CD4-positive, alpha-beta memory T cell (primary cell): ENCODE data around the gene SRSF3. TPM values are rescaled to one million over a fixed set of nuclear protein-coding genes. Genes with fewer than 3 reads are reported as not detected.
"Not testable (repeated sequence)": the region's sequence is repeated elsewhere in the genome, so short reads cannot be mapped to it uniquely, and the experiment has no call there.

Source experiments
- CTCF ChIA-PET: fragments of 350-600 bp; sonication (Branson Sonifier 250); formaldehyde crosslinking; loops from one replicate; lab custom pipeline; 2021; ENCODE audit warnings: inconsistent platforms; ENCODE audit not compliant: partially characterized antibody; lab: Charles Lee
- POLR2A ChIA-PET: fragments of 350-600 bp; sonication (Branson Sonifier 250); formaldehyde crosslinking; loops from one replicate; lab custom pipeline; 2021; ENCODE audit not compliant: partially characterized antibody; lab: Charles Lee
- DNase-seq, 5 donors: peaks; one replicate each; pipeline versions ENCODE4 v3.0.0 to v3.0.0-alpha.2; 2020 to 2022; ENCODE audit warnings: mixed read lengths in 1 of 5
- H3K27ac ChIP-seq: one replicate; pipeline ENCODE4 v1.7.0; 2013; ENCODE audit warnings: low read depth, low read length
- H3K27me3 ChIP-seq: 2 replicates; pipeline ENCODE4 v1.7.0; 2013; ENCODE audit warnings: mild to moderate bottlenecking, low read length, moderate library complexity; ENCODE audit not compliant: insufficient read depth
- H3K36me3 ChIP-seq: 2 replicates; pipeline ENCODE4 v1.7.0; 2013; ENCODE audit warnings: mild to moderate bottlenecking, low read length, moderate library complexity; ENCODE audit not compliant: insufficient read depth
- H3K4me1 ChIP-seq: 2 replicates; pipeline ENCODE4 v1.7.0; 2013; ENCODE audit warnings: mild to moderate bottlenecking, low read length, moderate library complexity; ENCODE audit not compliant: insufficient read depth
- H3K4me3 ChIP-seq, 2 donors: one replicate each; pipeline ENCODE4 v1.7.0; 2013; ENCODE audit warnings: low read length in 2 of 2, mild to moderate bottlenecking in 1 of 2
- H3K9me3 ChIP-seq, 2 donors: one replicate each; pipeline ENCODE4 v1.7.0; 2013; ENCODE audit warnings: low read length in 2 of 2, control low read depth in 1 of 2; ENCODE audit not compliant: control insufficient read depth in 1 of 2
- H3K27ac Mint-ChIP-seq, 7 donors: one replicate each; pipeline ENCODE4 v1.8.0; 2020 to 2021; ENCODE audit warnings: mixed read lengths in 7 of 7, mild to moderate bottlenecking in 6 of 7, inconsistent platforms in 3 of 7, moderate library complexity in 3 of 7
- H3K27me3 Mint-ChIP-seq, 2 donors: one replicate each; pipeline ENCODE4 v1.8.0; 2020 to 2021; ENCODE audit warnings: mixed read lengths in 2 of 2
- H3K36me3 Mint-ChIP-seq, 2 donors: one replicate each; pipeline ENCODE4 v1.8.0; 2020 to 2021; ENCODE audit warnings: mixed read lengths in 2 of 2, inconsistent platforms in 1 of 2, mild to moderate bottlenecking in 1 of 2
- H3K4me1 Mint-ChIP-seq, 4 donors: one replicate each; pipeline ENCODE4 v1.8.0; 2020 to 2021; ENCODE audit warnings: mixed read lengths in 4 of 4, mild to moderate bottlenecking in 1 of 4
- H3K4me3 Mint-ChIP-seq, 8 donors: one replicate each; pipeline ENCODE4 v1.8.0; 2020 to 2021; ENCODE audit warnings: mixed read lengths in 8 of 8, mild to moderate bottlenecking in 7 of 8, moderate library complexity in 6 of 8, inconsistent platforms in 3 of 8
- H3K9me3 Mint-ChIP-seq, 8 donors: one replicate each; pipeline ENCODE4 v1.8.0; 2020 to 2021; ENCODE audit warnings: mixed read lengths in 8 of 8, mild to moderate bottlenecking in 5 of 8, inconsistent platforms in 3 of 8, moderate library complexity in 1 of 8
- intact Hi-C: fragments of 100-400 bp; cut with micrococcal nuclease; formaldehyde crosslinking; loops from one replicate; pipeline ENCODE4 v1.15.1; 2023
- microRNA-seq: library from miRNA; unstranded; fragments of <30 nt; microRNA quantifications from one replicate; pipeline ENCODE4 v1.2.0, GENCODE V29; 2021; ENCODE audit warnings: borderline replicate concordance, borderline number of aligned reads, borderline microRNAs expressed, mixed read lengths
- polyA plus RNA-seq, 2 donors: library from polyadenylated mRNA; unstranded; fragments of 300-500 nt; fragmentation: Illumina TruSeq; gene quantifications; one replicate each; pipeline ENCODE4 v1.2.3, GENCODE V29; 2021
- total RNA-seq, 2 experiments: library from RNA; stranded (reverse); gene quantifications; one replicate each; pipeline ENCODE4 v1.2.3, GENCODE V29; 2021

SRSF3 gene
- total and polyA plus RNA-seq, 4 experiments from 2014 or later: 293 to 350 (median 333) TPM

- H3K4me1 Mint-ChIP-seq, DNase-seq, H3K36me3 ChIP-seq, POLR2A ChIA-PET, H3K9me3 ChIP-seq, H3K27ac Mint-ChIP-seq, CTCF ChIA-PET, H3K4me3 ChIP-seq, H3K36me3 Mint-ChIP-seq, H3K4me3 Mint-ChIP-seq, H3K9me3 Mint-ChIP-seq, H3K27ac ChIP-seq, H3K4me1 ChIP-seq, intact Hi-C loops: not testable (repeated sequence)
- H3K27me3 Mint-ChIP-seq: peaks cover 18 to 30% of the 10 kb centered on the region in 2 donors
- peaks cover 12% of the 10 kb centered on the region for H3K27me3 ChIP-seq
Observed at GRCh38 chr6:36654469-36654868, 60.3 kb downstream of the SRSF3 start.

Small RNA genes lying within 50 kb of the gene (microRNA-seq; reads per million reads assigned to microRNA genes)
- gene MIR3925: not detected

Other genes with a start within 250 kb of the SRSF3 start
- gene ETV7, start 206.7 kb upstream of the SRSF3 start, total RNA-seq: 1 to 10 TPM; 3.1 to 3.2 TPM
- 1 to 10 TPM in 1 of 2 donors, under 1 TPM in 1; 0.67 to 5.4 TPM for gene ETV7, start 206.7 kb upstream of the SRSF3 start, polyA plus RNA-seq
- gene PXT1, start 151.5 kb upstream of the SRSF3 start, total RNA-seq: under 1 TPM in 1 of 2 experiments, not detected in 1; 0.25 TPM
- not detected for gene PXT1, start 151.5 kb upstream of the SRSF3 start, polyA plus RNA-seq
- gene KCTD20, start 151.4 kb upstream of the SRSF3 start, total RNA-seq: 10 to 100 TPM; 35.2 to 38.9 TPM
- 10 to 100 TPM; 36.8 to 37.3 TPM for gene KCTD20, start 151.4 kb upstream of the SRSF3 start, polyA plus RNA-seq
- gene STK38, start 46.9 kb upstream of the SRSF3 start, total RNA-seq: 100 to 1,000 TPM; 186 to 190 TPM
- gene STK38, start 46.9 kb upstream of the SRSF3 start, polyA plus RNA-seq: 100 to 1,000 TPM in 1 of 2 donors, 10 to 100 TPM in 1; 54.3 to 124 TPM
- gene CDKN1A, start 84.4 kb downstream of the SRSF3 start, total RNA-seq: 10 to 100 TPM; 10.5 to 12.9 TPM
- gene CDKN1A, start 84.4 kb downstream of the SRSF3 start, polyA plus RNA-seq: 10 to 100 TPM in 1 of 2 donors, 1 to 10 TPM in 1; 3.3 to 20.6 TPM
- gene RAB44, start 103.5 kb downstream of the SRSF3 start, total RNA-seq: not detected
- not detected for gene RAB44, start 103.5 kb downstream of the SRSF3 start, polyA plus RNA-seq
- gene CPNE5, start 245.1 kb downstream of the SRSF3 start, total RNA-seq: under 1 TPM; 0.47 to 0.70 TPM
- 1 to 10 TPM; 1.9 to 2.7 TPM for gene CPNE5, start 245.1 kb downstream of the SRSF3 start, polyA plus RNA-seq